SK-N-SH treated with all-trans-retinoic acid at 6 μM for 48 hours (cell line): ENCODE measurements around the gene ARID3A.

Experiments used
- ATAC-seq: fragments of 200-7000 bp; cut with Tn5 transposase; 3 replicates; pipeline ENCODE4 v1.9.1; 2020; ENCODE audit warnings: mild to moderate bottlenecking, moderate library complexity
- ARNTL ChIP-seq: fragments of 450-650 bp; formaldehyde crosslinking; IDR thresholded peaks from 2 replicates; pipeline ENCODE4 v1.5.0; 2020; ENCODE audit warnings: low read depth, mild to moderate bottlenecking, moderate library complexity, borderline replicate concordance
- BACH2 ChIP-seq: fragments of 250-450 bp; sonication (Bioruptor Pico); IDR thresholded peaks from 2 replicates; pipeline ENCODE4 v1.9.0; 2021; ENCODE audit warnings: mild to moderate bottlenecking, borderline replicate concordance
- CREB5 ChIP-seq: fragments of 250-450 bp; sonication (Bioruptor Pico); IDR thresholded peaks from 2 replicates; pipeline ENCODE4 v1.5.1; 2020; ENCODE audit warnings: low read depth, mild to moderate bottlenecking, moderate library complexity
- CSDC2 ChIP-seq: fragments of 250-450 bp; sonication (Bioruptor Pico); IDR thresholded peaks from 2 replicates; pipeline ENCODE4 v1.5.0; 2020; ENCODE audit warnings: mild to moderate bottlenecking, moderate library complexity
- ESRRG ChIP-seq: fragments of 250-450 bp; sonication (Bioruptor Pico); IDR thresholded peaks from 2 replicates; pipeline ENCODE4 v1.6.1; 2021; ENCODE audit warnings: mild to moderate bottlenecking
- GLIS3 ChIP-seq: fragments of 250-450 bp; sonication (Bioruptor Pico); IDR thresholded peaks from 2 replicates; pipeline ENCODE4 v1.5.0; 2020; ENCODE audit warnings: mild to moderate bottlenecking, moderate library complexity
- ISL1 ChIP-seq: fragments of 250-450 bp; sonication (Bioruptor Pico); IDR thresholded peaks from 2 replicates; pipeline ENCODE4 v2.1.2; 2022; ENCODE audit warnings: mild to moderate bottlenecking, moderate library complexity
- OSR1 ChIP-seq: fragments of 250-450 bp; sonication (Bioruptor Pico); IDR thresholded peaks from 2 replicates; pipeline ENCODE4 v1.8.0; 2022; ENCODE audit warnings: moderate library complexity, mild to moderate bottlenecking, inconsistent platforms
- POU6F1 ChIP-seq: fragments of 250-450 bp; sonication (Bioruptor Pico); IDR thresholded peaks from 2 replicates; pipeline ENCODE4 v1.8.0; 2021; ENCODE audit warnings: low read depth, mild to moderate bottlenecking, moderate library complexity, borderline replicate concordance
- PPARA ChIP-seq: fragments of 250-450 bp; sonication (Bioruptor Pico); IDR thresholded peaks from 2 replicates; pipeline ENCODE4 v1.5.0; 2020; ENCODE audit warnings: mild to moderate bottlenecking, borderline replicate concordance
- RARB ChIP-seq: fragments of 250-450 bp; sonication (Bioruptor Pico); IDR thresholded peaks from 2 replicates; pipeline ENCODE4 v1.8.0; 2021; ENCODE audit warnings: mild to moderate bottlenecking, moderate library complexity
- SNAI2 ChIP-seq: fragments of 250-450 bp; sonication (Bioruptor Pico); IDR thresholded peaks from 2 replicates; pipeline ENCODE4 v1.5.0; 2020; ENCODE audit warnings: mild to moderate bottlenecking, moderate library complexity
- TCF4 ChIP-seq: fragments of 250-450 bp; sonication (Bioruptor Pico); IDR thresholded peaks from 2 replicates; pipeline ENCODE4 v1.8.0; 2021; ENCODE audit warnings: mild to moderate bottlenecking, moderate library complexity, borderline replicate concordance
- TOX ChIP-seq: fragments of 250-450 bp; sonication (Bioruptor Pico); IDR thresholded peaks from 2 replicates; pipeline ENCODE4 v1.8.0; 2021; ENCODE audit warnings: mild to moderate bottlenecking, moderate library complexity, borderline replicate concordance
- ZC3H10 ChIP-seq: fragments of 250-450 bp; sonication (Bioruptor Pico); IDR thresholded peaks from 2 replicates; pipeline ENCODE4 v1.5.1; 2021; ENCODE audit warnings: mild to moderate bottlenecking, moderate library complexity
- ZFP3 ChIP-seq: fragments of 250-450 bp; sonication (Bioruptor Pico); IDR thresholded peaks from 2 replicates; pipeline ENCODE4 v1.5.0; 2020; ENCODE audit warnings: mild to moderate bottlenecking, moderate library complexity
- ZFP30 ChIP-seq: fragments of 450-650 bp; formaldehyde crosslinking; IDR thresholded peaks from 2 replicates; pipeline ENCODE4 v1.5.0; 2022; ENCODE audit warnings: mild to moderate bottlenecking, moderate library complexity
- ZNF565 ChIP-seq: fragments of 450-650 bp; formaldehyde crosslinking; conservative IDR thresholded peaks from 2 replicates; pipeline ENCODE4 v1.5.0; 2020; ENCODE audit warnings: low read depth, mild to moderate bottlenecking, moderate library complexity
- ZNF70 ChIP-seq: fragments of 450-650 bp; formaldehyde crosslinking; IDR thresholded peaks from 2 replicates; pipeline ENCODE4 v1.5.0; 2020; ENCODE audit warnings: mild to moderate bottlenecking, moderate library complexity
- ZNF8 ChIP-seq: fragments of 450-650 bp; formaldehyde crosslinking; IDR thresholded peaks from 2 replicates; pipeline ENCODE4 v1.5.0; 2020; ENCODE audit warnings: mild to moderate bottlenecking, moderate library complexity
- TF ChIP-seq, protein P1 (sequence below): fragments of 250-450 bp; sonication (Bioruptor Pico); IDR thresholded peaks from 2 replicates; pipeline ENCODE4 v1.5.0; 2020; ENCODE audit warnings: mild to moderate bottlenecking, moderate library complexity
- TF ChIP-seq, protein P2 (sequence below): fragments of 250-450 bp; sonication (Bioruptor Pico); IDR thresholded peaks from 2 replicates; pipeline ENCODE4 v1.5.1; 2021; ENCODE audit warnings: mild to moderate bottlenecking, moderate library complexity
- TF ChIP-seq, protein P3 (sequence below): fragments of 250-450 bp; sonication (Bioruptor Pico); IDR thresholded peaks from 2 replicates; pipeline ENCODE4 v1.8.0; 2020; ENCODE audit warnings: mild to moderate bottlenecking, moderate library complexity, borderline replicate concordance

Gene ARID3A

GRCh38 chr19:1011831-1012333, 86.0 kb downstream of the ARID3A start:
- no peak for TF ChIP-seq ZNF70 (CRISPR knock-in tag)
- TF ChIP-seq ISL1 = no peak
- TF ChIP-seq GLIS3 = no peak
- TF ChIP-seq ZFP3 = no peak
- no peak for TF ChIP-seq CREB5 (CRISPR knock-in tag)
- no peak for TF ChIP-seq ZNF565
- TF ChIP-seq ESRRG = no peak
- TF ChIP-seq ZNF8 (CRISPR knock-in tag) = no peak
- TF ChIP-seq, all 23 proteins: peak for 0
- no peak for ATAC-seq

DNA sequence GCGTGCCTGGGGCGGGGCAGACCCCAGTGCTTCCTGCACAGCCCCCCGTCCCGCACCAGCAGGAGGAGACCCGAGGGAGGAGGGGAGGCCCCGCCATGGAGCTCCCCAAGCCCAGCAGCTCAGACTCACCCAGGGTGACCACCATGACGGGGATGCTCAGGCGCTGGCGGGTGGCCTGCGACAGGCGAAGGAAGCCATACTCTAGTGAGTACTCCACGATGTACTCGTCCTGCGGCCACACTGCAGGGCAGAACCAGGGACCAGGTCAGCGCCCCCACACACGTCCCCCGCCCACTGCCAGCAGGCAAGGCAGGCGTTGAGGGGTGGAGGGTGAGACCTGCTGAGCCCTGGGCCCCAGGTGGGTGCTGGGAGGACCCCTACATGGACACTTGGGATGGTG, 86.5 kb downstream of the ARID3A start:
- no peak for TF ChIP-seq CSDC2 (CRISPR knock-in tag)
- no peak for TF ChIP-seq TCF4 (CRISPR knock-in tag)
- no peak for TF ChIP-seq RARB (CRISPR knock-in tag)
- TF ChIP-seq ZC3H10 (CRISPR knock-in tag) = no peak
- no peak for TF ChIP-seq TOX
- no peak for TF ChIP-seq PPARA (CRISPR knock-in tag)
- no peak for TF ChIP-seq ZFP30 (CRISPR knock-in tag)
- TF ChIP-seq SNAI2 = no peak
- TF ChIP-seq, protein P1, sequence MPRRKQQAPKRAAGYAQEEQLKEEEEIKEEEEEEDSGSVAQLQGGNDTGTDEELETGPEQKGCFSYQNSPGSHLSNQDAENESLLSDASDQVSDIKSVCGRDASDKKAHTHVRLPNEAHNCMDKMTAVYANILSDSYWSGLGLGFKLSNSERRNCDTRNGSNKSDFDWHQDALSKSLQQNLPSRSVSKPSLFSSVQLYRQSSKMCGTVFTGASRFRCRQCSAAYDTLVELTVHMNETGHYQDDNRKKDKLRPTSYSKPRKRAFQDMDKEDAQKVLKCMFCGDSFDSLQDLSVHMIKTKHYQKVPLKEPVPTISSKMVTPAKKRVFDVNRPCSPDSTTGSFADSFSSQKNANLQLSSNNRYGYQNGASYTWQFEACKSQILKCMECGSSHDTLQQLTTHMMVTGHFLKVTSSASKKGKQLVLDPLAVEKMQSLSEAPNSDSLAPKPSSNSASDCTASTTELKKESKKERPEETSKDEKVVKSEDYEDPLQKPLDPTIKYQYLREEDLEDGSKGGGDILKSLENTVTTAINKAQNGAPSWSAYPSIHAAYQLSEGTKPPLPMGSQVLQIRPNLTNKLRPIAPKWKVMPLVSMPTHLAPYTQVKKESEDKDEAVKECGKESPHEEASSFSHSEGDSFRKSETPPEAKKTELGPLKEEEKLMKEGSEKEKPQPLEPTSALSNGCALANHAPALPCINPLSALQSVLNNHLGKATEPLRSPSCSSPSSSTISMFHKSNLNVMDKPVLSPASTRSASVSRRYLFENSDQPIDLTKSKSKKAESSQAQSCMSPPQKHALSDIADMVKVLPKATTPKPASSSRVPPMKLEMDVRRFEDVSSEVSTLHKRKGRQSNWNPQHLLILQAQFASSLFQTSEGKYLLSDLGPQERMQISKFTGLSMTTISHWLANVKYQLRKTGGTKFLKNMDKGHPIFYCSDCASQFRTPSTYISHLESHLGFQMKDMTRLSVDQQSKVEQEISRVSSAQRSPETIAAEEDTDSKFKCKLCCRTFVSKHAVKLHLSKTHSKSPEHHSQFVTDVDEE (CRISPR knock-in tag) = no peak
- TF ChIP-seq ARNTL (CRISPR knock-in tag) = no peak
- TF ChIP-seq ESRRG = no peak
- no peak for TF ChIP-seq ZFP3
- no peak for TF ChIP-seq CREB5 (CRISPR knock-in tag)
- TF ChIP-seq GLIS3 = no peak
- TF ChIP-seq, protein P2, sequence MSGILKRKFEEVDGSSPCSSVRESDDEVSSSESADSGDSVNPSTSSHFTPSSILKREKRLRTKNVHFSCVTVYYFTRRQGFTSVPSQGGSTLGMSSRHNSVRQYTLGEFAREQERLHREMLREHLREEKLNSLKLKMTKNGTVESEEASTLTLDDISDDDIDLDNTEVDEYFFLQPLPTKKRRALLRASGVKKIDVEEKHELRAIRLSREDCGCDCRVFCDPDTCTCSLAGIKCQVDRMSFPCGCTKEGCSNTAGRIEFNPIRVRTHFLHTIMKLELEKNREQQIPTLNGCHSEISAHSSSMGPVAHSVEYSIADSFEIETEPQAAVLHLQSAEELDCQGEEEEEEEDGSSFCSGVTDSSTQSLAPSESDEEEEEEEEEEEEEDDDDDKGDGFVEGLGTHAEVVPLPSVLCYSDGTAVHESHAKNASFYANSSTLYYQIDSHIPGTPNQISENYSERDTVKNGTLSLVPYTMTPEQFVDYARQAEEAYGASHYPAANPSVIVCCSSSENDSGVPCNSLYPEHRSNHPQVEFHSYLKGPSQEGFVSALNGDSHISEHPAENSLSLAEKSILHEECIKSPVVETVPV (CRISPR knock-in tag) = no peak
- no peak for TF ChIP-seq ZNF70 (CRISPR knock-in tag)
- TF ChIP-seq ZNF8 (CRISPR knock-in tag) = no peak
- no peak for TF ChIP-seq ISL1
- TF ChIP-seq, protein P3, sequence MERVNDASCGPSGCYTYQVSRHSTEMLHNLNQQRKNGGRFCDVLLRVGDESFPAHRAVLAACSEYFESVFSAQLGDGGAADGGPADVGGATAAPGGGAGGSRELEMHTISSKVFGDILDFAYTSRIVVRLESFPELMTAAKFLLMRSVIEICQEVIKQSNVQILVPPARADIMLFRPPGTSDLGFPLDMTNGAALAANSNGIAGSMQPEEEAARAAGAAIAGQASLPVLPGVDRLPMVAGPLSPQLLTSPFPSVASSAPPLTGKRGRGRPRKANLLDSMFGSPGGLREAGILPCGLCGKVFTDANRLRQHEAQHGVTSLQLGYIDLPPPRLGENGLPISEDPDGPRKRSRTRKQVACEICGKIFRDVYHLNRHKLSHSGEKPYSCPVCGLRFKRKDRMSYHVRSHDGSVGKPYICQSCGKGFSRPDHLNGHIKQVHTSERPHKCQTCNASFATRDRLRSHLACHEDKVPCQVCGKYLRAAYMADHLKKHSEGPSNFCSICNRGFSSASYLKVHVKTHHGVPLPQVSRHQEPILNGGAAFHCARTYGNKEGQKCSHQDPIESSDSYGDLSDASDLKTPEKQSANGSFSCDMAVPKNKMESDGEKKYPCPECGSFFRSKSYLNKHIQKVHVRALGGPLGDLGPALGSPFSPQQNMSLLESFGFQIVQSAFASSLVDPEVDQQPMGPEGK (CRISPR knock-in tag) = no peak
- TF ChIP-seq POU6F1 (CRISPR knock-in tag) = no peak
- no peak for ATAC-seq

DNA sequence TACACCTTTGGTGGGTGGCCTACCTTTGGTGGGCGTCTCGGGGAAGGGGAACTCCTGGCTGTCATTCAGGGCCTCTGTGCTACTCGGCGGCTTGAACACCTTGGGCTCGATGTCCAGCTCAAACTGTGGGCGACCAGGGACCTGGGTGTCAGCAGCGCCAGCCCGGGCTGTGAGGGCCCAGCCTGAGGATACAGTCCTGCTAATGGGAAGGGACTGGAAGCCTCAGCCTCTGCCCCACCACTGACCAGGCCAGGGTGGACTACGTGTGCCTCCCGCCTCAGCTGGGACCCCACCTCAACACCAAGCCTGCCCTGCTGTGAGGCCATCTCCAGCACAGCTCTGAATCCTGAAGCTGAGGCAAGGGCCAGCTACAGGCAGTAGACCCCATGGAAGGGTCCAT, 87.4 kb downstream of the ARID3A start:
- TF ChIP-seq ZC3H10 (CRISPR knock-in tag) = no peak
- no peak for TF ChIP-seq CREB5 (CRISPR knock-in tag)
- TF ChIP-seq RARB (CRISPR knock-in tag) = no peak
- no peak for TF ChIP-seq POU6F1 (CRISPR knock-in tag)
- TF ChIP-seq ZNF8 (CRISPR knock-in tag) = no peak
- TF ChIP-seq ARNTL (CRISPR knock-in tag) = no peak
- no peak for TF ChIP-seq BACH2 (CRISPR knock-in tag)
- no peak for TF ChIP-seq OSR1 (CRISPR knock-in tag)
- no peak for TF ChIP-seq ISL1
- TF ChIP-seq PPARA (CRISPR knock-in tag) = no peak
- TF ChIP-seq SNAI2 = no peak
- TF ChIP-seq ZNF70 (CRISPR knock-in tag) = no peak
- no peak for TF ChIP-seq ZFP30 (CRISPR knock-in tag)
- TF ChIP-seq TOX = no peak
- no peak for TF ChIP-seq ESRRG
- TF ChIP-seq ZFP3 = no peak
- TF ChIP-seq ZNF565 = no peak
- no peak for TF ChIP-seq TCF4 (CRISPR knock-in tag)

More for the DNA sequence above, 87.4 kb downstream of the ARID3A start:
- ATAC-seq = no peak
